GM12873 (cell line): ENCODE measurements around the gene DZIP3.

Source experiments
- TF ChIP-seq, protein P1 (sequence below): IDR thresholded peaks from 2 replicates; pipeline ENCODE4 v1.5.1; 2012; ENCODE audit warnings: low read depth, mild to moderate bottlenecking, moderate library complexity, low read length, control low read depth; ENCODE audit not compliant: insufficient read depth; ENCODE audit errors: missing control alignments

Gene DZIP3, protein sequence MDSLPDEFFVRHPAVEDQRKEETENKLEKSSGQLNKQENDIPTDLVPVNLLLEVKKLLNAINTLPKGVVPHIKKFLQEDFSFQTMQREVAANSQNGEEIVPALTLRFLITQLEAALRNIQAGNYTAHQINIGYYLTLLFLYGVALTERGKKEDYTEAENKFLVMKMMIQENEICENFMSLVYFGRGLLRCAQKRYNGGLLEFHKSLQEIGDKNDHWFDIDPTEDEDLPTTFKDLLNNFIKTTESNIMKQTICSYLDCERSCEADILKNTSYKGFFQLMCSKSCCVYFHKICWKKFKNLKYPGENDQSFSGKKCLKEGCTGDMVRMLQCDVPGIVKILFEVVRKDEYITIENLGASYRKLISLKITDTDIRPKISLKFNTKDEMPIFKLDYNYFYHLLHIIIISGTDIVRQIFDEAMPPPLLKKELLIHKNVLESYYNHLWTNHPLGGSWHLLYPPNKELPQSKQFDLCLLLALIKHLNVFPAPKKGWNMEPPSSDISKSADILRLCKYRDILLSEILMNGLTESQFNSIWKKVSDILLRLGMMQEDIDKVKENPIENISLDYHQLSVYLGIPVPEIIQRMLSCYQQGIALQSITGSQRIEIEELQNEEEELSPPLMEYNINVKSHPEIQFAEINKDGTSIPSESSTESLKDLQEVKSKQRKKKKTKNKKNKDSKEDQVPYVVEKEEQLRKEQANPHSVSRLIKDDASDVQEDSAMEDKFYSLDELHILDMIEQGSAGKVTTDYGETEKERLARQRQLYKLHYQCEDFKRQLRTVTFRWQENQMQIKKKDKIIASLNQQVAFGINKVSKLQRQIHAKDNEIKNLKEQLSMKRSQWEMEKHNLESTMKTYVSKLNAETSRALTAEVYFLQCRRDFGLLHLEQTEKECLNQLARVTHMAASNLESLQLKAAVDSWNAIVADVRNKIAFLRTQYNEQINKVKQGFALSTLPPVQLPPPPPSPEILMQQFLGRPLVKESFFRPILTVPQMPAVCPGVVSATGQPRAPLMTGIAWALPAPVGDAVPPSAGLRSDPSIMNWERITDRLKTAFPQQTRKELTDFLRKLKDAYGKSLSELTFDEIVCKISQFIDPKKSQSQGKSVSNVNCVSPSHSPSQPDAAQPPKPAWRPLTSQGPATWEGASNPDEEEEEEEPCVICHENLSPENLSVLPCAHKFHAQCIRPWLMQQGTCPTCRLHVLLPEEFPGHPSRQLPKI

DNA sequence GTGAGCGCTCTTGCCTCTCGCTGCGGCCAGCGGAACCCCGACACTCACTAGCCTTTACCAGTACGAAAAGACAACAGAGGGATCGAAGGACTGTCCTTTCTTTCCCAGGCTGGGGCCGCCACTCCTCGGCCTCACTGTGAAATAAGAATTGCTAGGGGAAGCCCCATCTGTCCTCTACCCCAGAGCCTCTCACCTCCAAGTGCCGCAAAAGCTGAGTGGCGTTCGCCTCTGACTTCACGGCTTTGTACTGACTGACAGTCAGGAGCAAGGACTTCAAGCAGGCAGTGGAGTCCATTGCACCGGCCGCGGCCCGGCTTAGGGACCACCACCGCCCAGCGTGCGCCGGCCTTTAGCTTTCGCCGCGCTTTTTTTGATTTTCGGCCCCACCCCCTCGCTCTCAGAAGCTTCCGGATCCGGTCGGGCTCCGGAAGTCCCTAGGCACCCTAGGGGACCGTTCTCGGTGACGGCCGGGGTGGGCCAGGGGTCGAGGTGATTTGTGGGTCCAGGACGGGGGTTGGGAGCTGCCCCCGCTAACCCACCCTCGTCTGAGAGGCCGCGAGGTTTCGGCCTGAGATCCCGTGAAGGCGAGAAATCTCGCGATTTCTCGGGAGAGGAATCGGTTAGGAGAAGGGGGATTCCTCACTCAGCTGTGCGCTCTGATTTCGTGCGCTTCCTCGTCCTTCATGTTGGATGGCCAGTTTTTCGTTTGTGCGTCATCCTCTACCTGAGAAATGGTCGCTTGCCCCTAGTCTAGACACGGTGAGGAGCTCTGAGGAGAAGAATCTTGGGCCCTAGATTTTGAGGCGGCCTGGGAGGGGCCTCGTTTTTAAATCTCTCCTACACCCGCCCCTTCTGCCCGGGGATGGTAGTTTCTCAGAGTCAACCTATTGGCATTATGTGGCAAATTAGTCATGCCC lies at the start of gene DZIP3, which contains the start of gene CIP2A:
TSS of gene DZIP3 (plus strand) at position 642 of the 917 bp plus-strand sequence. CDS start 15,685 bp downstream, outside the sequence.
TSS of gene CIP2A (minus strand) at position 358 of the 917 bp plus-strand sequence. CDS start at position 295, 63 bp downstream.
- TF ChIP-seq, protein P1, sequence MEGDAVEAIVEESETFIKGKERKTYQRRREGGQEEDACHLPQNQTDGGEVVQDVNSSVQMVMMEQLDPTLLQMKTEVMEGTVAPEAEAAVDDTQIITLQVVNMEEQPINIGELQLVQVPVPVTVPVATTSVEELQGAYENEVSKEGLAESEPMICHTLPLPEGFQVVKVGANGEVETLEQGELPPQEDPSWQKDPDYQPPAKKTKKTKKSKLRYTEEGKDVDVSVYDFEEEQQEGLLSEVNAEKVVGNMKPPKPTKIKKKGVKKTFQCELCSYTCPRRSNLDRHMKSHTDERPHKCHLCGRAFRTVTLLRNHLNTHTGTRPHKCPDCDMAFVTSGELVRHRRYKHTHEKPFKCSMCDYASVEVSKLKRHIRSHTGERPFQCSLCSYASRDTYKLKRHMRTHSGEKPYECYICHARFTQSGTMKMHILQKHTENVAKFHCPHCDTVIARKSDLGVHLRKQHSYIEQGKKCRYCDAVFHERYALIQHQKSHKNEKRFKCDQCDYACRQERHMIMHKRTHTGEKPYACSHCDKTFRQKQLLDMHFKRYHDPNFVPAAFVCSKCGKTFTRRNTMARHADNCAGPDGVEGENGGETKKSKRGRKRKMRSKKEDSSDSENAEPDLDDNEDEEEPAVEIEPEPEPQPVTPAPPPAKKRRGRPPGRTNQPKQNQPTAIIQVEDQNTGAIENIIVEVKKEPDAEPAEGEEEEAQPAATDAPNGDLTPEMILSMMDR = no peak

- TF ChIP-seq, protein P1 = no peak
Observed at GRCh38 chr3:108546247-108546646, 43.3 kb upstream of the DZIP3 start.

GRCh38 chr3:108546692-108547091 lies 42.8 kb upstream of the DZIP3 start:
- TF ChIP-seq, protein P1 = no peak

DNA sequence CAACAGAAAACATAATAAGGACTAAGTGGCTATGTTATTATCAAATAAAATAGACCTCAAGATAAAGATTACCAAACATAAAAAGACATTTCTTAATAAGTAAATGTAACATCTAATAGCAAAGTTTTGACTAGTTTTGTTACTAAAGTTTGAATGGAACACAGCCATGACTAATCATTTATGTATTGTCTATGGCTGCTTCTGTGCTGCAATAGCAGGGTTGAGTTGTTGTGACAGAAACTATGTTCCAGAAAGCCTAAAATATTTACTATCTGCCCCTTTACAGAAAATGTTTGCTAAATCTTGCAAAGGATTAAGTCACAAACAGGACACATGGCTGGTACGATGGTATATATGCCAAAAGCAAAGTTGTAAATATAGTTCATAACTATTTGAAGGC lies 41.2 kb upstream of the DZIP3 start:
- TF ChIP-seq, protein P1 = no peak

DNA sequence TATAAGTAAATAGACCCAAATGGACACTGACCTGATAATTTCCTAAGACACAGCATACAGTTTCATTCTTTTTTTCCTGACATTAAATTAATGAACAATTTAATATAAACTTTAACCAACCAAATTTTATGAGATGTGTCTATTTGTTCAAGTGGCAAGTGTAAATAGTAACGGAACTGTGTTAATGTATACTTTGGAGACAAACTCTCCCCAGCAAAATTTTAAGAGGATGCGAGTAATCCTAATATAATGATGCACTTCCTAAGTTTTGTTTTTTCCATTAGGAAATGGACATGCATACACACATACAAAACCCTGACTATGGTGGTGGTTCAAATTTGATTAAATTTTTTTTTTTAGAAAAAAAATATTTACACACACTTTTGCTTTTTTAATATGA lies 40.6 kb upstream of the DZIP3 start:
- TF ChIP-seq, protein P1 = no peak

DNA sequence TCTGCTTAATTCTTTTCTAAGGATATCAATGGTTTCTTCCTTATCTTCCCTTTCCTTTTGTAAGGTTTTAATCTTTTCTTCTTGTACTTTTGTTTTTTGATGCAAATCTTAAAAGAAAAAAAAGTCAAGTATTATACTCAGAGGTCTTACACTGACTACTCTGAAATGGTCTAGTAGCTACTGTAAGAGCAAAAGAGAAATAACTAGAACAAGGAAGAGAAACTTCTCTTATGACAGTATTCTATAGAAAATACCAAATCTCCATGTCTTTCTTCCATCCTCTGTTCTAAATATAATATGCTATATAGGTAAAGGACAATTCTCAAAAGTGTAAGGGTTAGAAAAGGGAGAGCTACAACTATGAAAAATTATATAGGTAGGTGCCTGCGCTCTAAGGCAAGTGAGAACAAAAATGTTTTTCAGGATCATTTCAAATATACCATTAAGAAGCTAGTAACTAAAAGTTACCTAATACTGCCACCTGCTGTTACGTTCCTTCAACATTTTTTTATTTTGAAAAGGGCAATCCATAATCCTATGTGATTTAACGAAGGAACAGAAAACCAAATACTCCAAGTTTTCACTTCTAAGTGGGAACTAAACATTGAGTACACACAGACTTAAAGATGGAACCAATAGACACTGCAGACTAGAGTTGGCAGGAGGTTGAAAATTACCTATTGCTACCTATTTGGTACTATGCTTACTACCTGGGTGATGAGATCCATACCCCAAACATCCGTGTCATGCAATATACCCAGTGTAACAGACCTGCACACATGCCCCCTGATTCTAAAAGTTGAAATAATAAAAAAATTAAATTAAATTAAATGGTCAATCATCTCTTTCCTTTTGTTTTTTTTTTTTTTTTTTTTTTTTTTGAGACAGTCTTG lies 37.0 kb upstream of the DZIP3 start:
- TF ChIP-seq, protein P1 = peak; percentile 35
